IMR-90 (cell line): ENCODE measurements around the gene ADPRM.

ENCODE experiments used
- BHLHE40 ChIP-seq: fragments of 150-350 bp; IDR thresholded peaks from 2 replicates; pipeline ENCODE4 v1.6.1; 2016; ENCODE audit warnings: mild to moderate bottlenecking, low read depth, low read length
- MAZ ChIP-seq: IDR thresholded peaks from 2 replicates; pipeline ENCODE4 v1.6.1; 2012; ENCODE audit warnings: low read depth, mild to moderate bottlenecking, low read length, improper control_type of control experiment, moderate library complexity, borderline replicate concordance
- POLR2A ChIP-seq: IDR thresholded peaks from 2 replicates; pipeline ENCODE4 v1.6.1; 2012; ENCODE audit warnings: mild to moderate bottlenecking, low read depth, low read length
- TF ChIP-seq, protein P1 (sequence below): conservative IDR thresholded peaks from 2 replicates; pipeline ENCODE4 v1.5.1; 2012; ENCODE audit warnings: mild to moderate bottlenecking, low read depth, low read length, improper control_type of control experiment
- TF ChIP-seq, protein P2 (sequence below): fragments of 150-350 bp; IDR thresholded peaks from 2 replicates; pipeline ENCODE4 v1.6.1; 2016; ENCODE audit warnings: low read depth, mild to moderate bottlenecking, low read length, moderate library complexity, borderline replicate concordance

DNA sequence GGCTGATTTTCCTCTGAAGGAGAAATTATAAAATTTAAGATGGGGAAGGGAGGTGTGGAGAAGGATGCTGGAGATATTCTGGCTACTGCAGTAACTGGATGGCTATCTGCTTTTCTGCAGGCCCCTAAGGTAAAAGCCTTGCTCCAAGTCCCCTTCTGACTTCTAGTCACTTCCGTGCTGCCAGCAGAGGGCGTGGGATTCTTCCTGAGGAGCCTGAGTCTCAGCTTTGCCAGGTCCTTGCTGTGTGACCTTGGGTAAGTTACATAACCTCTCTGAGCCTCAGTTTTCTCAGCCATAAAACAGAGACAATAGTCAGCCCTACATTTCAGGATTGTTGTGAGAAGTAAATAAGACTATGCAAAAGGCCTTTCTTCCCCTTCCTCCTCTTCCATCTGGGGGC lies 56.7 kb downstream of the ADPRM start:
- TF ChIP-seq, protein P1, sequence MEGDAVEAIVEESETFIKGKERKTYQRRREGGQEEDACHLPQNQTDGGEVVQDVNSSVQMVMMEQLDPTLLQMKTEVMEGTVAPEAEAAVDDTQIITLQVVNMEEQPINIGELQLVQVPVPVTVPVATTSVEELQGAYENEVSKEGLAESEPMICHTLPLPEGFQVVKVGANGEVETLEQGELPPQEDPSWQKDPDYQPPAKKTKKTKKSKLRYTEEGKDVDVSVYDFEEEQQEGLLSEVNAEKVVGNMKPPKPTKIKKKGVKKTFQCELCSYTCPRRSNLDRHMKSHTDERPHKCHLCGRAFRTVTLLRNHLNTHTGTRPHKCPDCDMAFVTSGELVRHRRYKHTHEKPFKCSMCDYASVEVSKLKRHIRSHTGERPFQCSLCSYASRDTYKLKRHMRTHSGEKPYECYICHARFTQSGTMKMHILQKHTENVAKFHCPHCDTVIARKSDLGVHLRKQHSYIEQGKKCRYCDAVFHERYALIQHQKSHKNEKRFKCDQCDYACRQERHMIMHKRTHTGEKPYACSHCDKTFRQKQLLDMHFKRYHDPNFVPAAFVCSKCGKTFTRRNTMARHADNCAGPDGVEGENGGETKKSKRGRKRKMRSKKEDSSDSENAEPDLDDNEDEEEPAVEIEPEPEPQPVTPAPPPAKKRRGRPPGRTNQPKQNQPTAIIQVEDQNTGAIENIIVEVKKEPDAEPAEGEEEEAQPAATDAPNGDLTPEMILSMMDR, result peak; percentile 30; the same call in 1 of the 2 replicates
- TF ChIP-seq, protein P2, sequence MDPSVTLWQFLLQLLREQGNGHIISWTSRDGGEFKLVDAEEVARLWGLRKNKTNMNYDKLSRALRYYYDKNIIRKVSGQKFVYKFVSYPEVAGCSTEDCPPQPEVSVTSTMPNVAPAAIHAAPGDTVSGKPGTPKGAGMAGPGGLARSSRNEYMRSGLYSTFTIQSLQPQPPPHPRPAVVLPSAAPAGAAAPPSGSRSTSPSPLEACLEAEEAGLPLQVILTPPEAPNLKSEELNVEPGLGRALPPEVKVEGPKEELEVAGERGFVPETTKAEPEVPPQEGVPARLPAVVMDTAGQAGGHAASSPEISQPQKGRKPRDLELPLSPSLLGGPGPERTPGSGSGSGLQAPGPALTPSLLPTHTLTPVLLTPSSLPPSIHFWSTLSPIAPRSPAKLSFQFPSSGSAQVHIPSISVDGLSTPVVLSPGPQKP, result no peak
- no peak for TF ChIP-seq POLR2A
- TF ChIP-seq MAZ, result no peak
- TF ChIP-seq BHLHE40, result no peak
